Measurements from ENCODE around the gene CDC42EP1.

The CDC42EP1 gene

GRCh38 chr22:37568012-37568411, 7.7 kb downstream of the CDC42EP1 start:
- WGBS (ENCODE audit: insufficient coverage, insufficient read length), result no CpG with 5 or more reads among the region's 15 CpGs
- Histone ChIP-seq H3K4me1 (ENCODE audit: control insufficient read depth, insufficient read depth, low read length) (peaks cover 13% of the 10 kb centered on the region), H3K9me3 (ENCODE audit: control insufficient read depth, insufficient read depth, low read length) (no peaks in the 10 kb centered on the region), H3K27ac (ENCODE audit: low read length) (no peak overlapping the region), H3K27me3 (ENCODE audit: control insufficient read depth, insufficient read depth, low read length) (no peaks in the 10 kb centered on the region), H3K36me3 (ENCODE audit: control insufficient read depth, insufficient read depth, low read length) (no peaks in the 10 kb centered on the region), H3K4me3 (ENCODE audit: low read length) (no peak overlapping the region)
- no peak for DNase-seq (ENCODE audit: low read depth, low spot score)

DNA sequence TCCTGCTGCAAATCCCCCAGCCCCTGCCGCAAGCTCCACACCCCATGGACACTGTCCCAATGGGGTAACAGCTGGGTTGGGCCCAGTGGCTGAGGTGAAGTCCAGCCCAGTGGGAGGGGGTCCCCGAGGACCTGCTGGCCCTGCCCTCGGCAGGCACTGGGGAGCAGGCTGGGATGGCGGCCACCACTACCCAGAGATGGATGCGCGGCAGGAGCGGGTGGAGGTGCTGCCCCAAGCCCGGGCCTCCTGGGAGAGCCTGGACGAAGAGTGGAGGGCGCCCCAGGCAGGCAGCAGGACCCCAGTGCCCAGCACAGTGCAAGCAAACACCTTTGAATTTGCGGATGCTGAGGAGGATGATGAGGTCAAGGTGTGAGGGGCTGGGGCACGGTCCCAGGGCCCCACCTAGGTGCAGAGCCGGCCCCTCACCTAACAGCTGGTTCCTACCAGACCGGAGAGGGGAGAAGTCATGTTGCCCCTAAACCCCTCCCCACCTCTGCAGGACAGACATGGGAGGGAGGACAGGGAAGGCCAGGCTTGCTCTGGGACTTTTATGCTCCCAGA, 8.2 kb downstream of the CDC42EP1 start:
- no peak overlapping the region for H3K27ac ChIP-seq (ENCODE audit: low read length)
- no peaks in the 10 kb centered on the region for H3K36me3 ChIP-seq (ENCODE audit: control insufficient read depth, insufficient read depth, low read length)
- H3K4me1 ChIP-seq (ENCODE audit: control insufficient read depth, insufficient read depth, low read length), result peaks cover 13% of the 10 kb centered on the region
- WGBS (ENCODE audit: insufficient coverage, insufficient read length), result no CpG with 5 or more reads among the region's 14 CpGs
- no peak for DNase-seq (ENCODE audit: low read depth, low spot score)
- no peaks in the 10 kb centered on the region for H3K27me3 ChIP-seq (ENCODE audit: control insufficient read depth, insufficient read depth, low read length)
- H3K4me3 ChIP-seq (ENCODE audit: low read length), result no peak overlapping the region
- no peaks in the 10 kb centered on the region for H3K9me3 ChIP-seq (ENCODE audit: control insufficient read depth, insufficient read depth, low read length)

DNA sequence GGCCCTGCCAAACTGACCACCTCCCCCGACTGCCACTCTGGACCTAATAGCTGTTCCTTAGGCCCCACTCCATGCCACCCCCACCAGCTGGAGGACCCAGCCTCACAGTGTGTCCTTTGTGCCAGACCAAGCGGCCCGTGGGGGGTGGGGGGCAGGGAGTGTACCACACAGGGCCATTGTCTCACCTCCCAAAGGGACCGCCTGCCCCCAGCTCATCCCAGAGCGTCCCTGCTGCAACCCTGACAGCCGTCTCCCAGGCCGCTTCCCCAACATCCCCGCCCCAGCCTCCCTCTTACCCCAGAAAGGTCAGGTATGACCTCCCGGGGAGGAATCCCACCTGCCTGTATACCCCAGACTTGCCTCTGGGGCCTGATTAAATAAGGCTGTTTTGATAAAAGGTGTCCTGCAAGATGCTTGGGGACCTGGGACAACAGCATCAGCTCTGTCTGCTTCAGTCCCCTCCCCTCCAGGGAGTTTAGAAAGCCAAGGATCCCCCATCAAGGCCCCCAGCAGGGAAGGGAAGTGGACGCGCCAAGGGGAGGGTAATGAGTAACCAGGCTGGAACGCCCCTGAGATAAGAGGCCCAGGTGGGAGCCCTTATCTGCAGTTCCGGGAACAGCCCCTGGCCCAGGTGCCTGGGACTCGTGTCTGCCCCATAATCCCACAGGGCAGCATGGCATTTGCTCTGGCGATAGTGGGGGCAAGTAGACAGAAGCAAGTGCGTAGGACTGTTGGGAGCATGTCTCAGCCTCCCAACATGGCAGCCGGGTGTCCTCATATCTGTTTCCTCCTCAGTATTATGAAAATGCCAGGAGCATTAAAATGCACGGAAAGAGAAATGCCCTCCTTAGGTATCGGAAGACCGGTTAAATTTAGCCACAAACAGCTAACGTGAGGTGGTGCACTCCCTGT, 9.0 kb downstream of the CDC42EP1 start:
- Histone ChIP-seq H3K27ac (ENCODE audit: low read length) (no peak overlapping the region), H3K27me3 (ENCODE audit: control insufficient read depth, insufficient read depth, low read length) (no peaks in the 10 kb centered on the region), H3K36me3 (ENCODE audit: control insufficient read depth, insufficient read depth, low read length) (no peaks in the 10 kb centered on the region), H3K4me3 (ENCODE audit: low read length) (no peak overlapping the region), H3K9me3 (ENCODE audit: control insufficient read depth, insufficient read depth, low read length) (no peaks in the 10 kb centered on the region), H3K4me1 (ENCODE audit: control insufficient read depth, insufficient read depth, low read length) (peaks cover 11% of the 10 kb centered on the region)
- WGBS (ENCODE audit: insufficient coverage, insufficient read length), result no CpG with 5 or more reads among the region's 21 CpGs
- no peak for DNase-seq (ENCODE audit: low read depth, low spot score)

DNA sequence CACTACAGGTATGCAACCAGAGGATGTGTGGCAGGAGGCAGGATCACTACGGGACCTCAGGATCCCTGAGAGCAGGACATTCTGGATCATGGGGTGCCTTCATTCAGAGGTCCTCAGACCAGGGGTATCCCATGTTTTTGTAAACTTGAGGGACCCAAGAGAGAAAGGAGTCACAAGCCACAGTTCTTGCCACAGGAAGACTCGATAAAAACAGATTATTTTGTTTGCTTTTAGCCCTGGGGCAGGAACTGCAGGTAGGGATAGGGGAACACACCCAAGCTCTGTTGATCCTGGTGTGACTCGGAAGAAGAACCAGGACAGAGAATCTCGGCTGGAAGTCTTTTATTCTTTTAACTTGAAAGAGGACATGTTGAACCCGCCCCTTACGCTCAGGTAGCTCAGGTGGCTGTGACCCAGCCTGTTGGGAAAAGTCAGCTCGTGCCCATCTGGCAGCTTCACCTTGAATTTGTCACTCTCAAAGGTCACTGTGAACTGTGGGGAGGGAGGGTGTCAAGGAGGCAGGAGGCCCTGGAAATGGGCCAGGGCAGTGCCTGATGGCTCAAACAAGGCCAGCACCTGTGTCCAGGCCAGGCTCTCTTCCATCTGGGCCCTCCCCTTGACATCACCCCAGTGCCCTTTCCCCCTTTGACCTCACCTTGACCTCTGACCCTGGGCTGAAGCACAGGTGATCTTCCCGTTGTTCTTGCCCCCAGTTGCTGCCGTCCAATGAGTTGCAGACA, 9.8 kb downstream of the CDC42EP1 start:
- no CpG with 5 or more reads among the region's 9 CpGs for WGBS (ENCODE audit: insufficient coverage, insufficient read length)

GRCh38 chr22:37570661-37570976, 10.3 kb downstream of the CDC42EP1 start:
- peaks cover 11% of the 10 kb centered on the region for H3K4me1 ChIP-seq (ENCODE audit: control insufficient read depth, insufficient read depth, low read length)

More for the DNA sequence above, 9.8 kb downstream of the CDC42EP1 start:
- Histone ChIP-seq H3K9me3 (ENCODE audit: control insufficient read depth, insufficient read depth, low read length) (no peaks in the 10 kb centered on the region), H3K27me3 (ENCODE audit: control insufficient read depth, insufficient read depth, low read length) (no peaks in the 10 kb centered on the region), H3K36me3 (ENCODE audit: control insufficient read depth, insufficient read depth, low read length) (no peaks in the 10 kb centered on the region), H3K4me3 (ENCODE audit: low read length) (no peak overlapping the region), H3K4me1 (ENCODE audit: control insufficient read depth, insufficient read depth, low read length) (peaks cover 11% of the 10 kb centered on the region), H3K27ac (ENCODE audit: low read length) (no peak overlapping the region)
- DNase-seq (ENCODE audit: low read depth, low spot score), result no peak

DNA sequence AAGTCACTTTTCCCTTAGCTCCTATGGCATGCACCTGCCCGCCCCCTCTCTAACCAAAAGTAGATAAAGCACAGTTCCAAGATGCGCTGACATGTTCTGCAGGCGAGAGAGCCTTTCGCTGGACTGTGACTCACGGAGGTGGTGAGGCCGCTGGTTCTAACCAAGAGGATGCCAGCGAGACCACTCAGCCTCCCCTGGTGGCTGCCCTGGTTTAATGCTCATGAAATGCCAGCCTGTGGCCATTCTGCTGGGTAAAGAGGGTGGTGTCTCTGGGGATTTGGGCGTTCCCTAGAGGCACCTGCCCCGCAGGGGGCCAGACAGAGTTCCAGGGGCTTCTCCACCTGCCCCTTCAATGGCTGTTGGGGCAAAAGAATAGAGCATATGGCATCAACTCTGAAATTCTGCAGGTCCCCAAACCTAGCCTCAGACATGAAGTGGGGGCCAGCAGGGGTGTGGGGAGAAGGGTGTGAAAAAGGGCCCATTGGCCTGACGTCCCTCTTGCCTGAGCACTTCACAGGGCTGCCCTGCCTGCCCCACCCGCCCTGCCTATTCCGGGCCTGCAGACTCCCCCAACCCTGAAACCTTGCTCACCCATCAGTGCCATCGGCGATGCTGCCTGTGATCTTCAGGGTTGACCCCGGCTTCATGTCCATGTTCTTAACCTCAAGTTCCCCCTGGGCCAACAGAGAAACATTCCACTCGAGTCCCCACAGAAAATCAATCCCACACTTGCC, 11.1 kb downstream of the CDC42EP1 start:
- H3K27ac ChIP-seq (ENCODE audit: low read length), result no peak overlapping the region
- H3K4me3 ChIP-seq (ENCODE audit: low read length), result no peak overlapping the region
- no peaks in the 10 kb centered on the region for H3K9me3 ChIP-seq (ENCODE audit: control insufficient read depth, insufficient read depth, low read length)
- WGBS (ENCODE audit: insufficient coverage, insufficient read length), result no CpG with 5 or more reads among the region's 16 CpGs
- H3K4me1 ChIP-seq (ENCODE audit: control insufficient read depth, insufficient read depth, low read length), result peaks cover 11% of the 10 kb centered on the region
- no peaks in the 10 kb centered on the region for H3K27me3 ChIP-seq (ENCODE audit: control insufficient read depth, insufficient read depth, low read length)
- no peaks in the 10 kb centered on the region for H3K36me3 ChIP-seq (ENCODE audit: control insufficient read depth, insufficient read depth, low read length)
- no peak for DNase-seq (ENCODE audit: low read depth, low spot score)

More at GRCh38 chr22:37570661-37570976, 10.3 kb downstream of the CDC42EP1 start:
- Histone ChIP-seq H3K27me3 (ENCODE audit: control insufficient read depth, insufficient read depth, low read length) (no peaks in the 10 kb centered on the region), H3K9me3 (ENCODE audit: control insufficient read depth, insufficient read depth, low read length) (no peaks in the 10 kb centered on the region), H3K4me3 (ENCODE audit: low read length) (no peak overlapping the region), H3K27ac (ENCODE audit: low read length) (no peak overlapping the region), H3K36me3 (ENCODE audit: control insufficient read depth, insufficient read depth, low read length) (no peaks in the 10 kb centered on the region)
- no CpG with 5 or more reads among the region's 4 CpGs for WGBS (ENCODE audit: insufficient coverage, insufficient read length)
- DNase-seq (ENCODE audit: low read depth, low spot score), result no peak

DNA sequence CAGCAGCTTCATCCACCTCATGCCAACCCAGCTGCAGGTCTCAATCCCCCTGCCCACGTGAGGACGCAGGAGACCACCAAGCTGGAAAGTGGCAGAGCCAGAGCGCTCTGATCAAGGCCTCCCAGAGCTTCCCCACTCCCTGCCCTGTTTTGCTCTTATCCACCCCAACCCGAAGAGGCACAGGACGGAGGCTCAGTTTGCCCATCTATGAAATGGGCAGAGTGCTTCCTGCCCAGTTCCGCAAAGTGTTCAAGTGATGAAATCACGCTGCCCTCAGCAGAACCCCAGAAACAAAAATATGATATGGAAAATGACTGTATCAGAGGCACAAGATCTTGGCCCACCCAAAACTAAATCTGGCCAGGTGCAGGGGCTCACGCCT, 11.7 kb downstream of the CDC42EP1 start:
- peaks cover 11% of the 10 kb centered on the region for H3K4me1 ChIP-seq (ENCODE audit: control insufficient read depth, insufficient read depth, low read length)
- no peak overlapping the region for H3K27ac ChIP-seq (ENCODE audit: low read length)
- H3K9me3 ChIP-seq (ENCODE audit: control insufficient read depth, insufficient read depth, low read length), result no peaks in the 10 kb centered on the region
- H3K36me3 ChIP-seq (ENCODE audit: control insufficient read depth, insufficient read depth, low read length), result no peaks in the 10 kb centered on the region
- no peak overlapping the region for H3K4me3 ChIP-seq (ENCODE audit: low read length)
- WGBS (ENCODE audit: insufficient coverage, insufficient read length), result no CpG with 5 or more reads among the region's 8 CpGs
- DNase-seq (ENCODE audit: low read depth, low spot score), result no peak
- no peaks in the 10 kb centered on the region for H3K27me3 ChIP-seq (ENCODE audit: control insufficient read depth, insufficient read depth, low read length)

DNA sequence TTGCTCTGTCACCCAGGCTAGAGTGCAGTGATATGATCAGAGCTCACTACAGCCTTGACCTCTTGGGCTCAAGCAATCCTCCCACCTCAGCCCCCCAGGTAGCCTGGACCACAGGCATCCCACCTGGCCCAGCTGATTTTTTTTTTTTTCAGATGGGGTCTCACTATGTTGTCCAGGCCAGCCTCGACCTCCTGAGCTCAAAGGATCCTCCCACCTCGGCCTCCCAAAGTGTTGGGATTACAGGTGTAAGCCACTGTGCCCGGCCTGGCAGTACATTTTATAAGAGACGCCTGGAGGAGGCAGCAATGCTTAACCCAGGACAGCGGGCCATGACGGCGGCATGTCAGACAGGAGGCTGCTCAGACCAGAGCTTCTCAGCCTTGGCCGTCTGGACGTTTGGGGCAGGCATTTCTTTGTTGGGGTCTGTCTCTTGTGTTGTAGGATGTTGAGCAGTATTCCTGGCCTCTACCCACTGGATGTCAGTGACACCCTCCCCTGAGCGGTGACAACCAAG, 15.3 kb downstream of the CDC42EP1 start:
- no peaks in the 10 kb centered on the region for H3K36me3 ChIP-seq (ENCODE audit: control insufficient read depth, insufficient read depth, low read length)
- no peak overlapping the region for H3K4me3 ChIP-seq (ENCODE audit: low read length)
- H3K27ac ChIP-seq (ENCODE audit: low read length), result no peak overlapping the region
- WGBS (ENCODE audit: insufficient coverage, insufficient read length), result no CpG with 5 or more reads among the region's 10 CpGs
- H3K27me3 ChIP-seq (ENCODE audit: control insufficient read depth, insufficient read depth, low read length), result no peaks in the 10 kb centered on the region
- H3K4me1 ChIP-seq (ENCODE audit: control insufficient read depth, insufficient read depth, low read length), result peaks cover under 1% of the 10 kb centered on the region; the same call in 1 of the 2 replicates
- no peak for DNase-seq (ENCODE audit: low read depth, low spot score)
- H3K9me3 ChIP-seq (ENCODE audit: control insufficient read depth, insufficient read depth, low read length), result no peaks in the 10 kb centered on the region

GRCh38 chr22:37578002-37578401, 17.7 kb downstream of the CDC42EP1 start:
- no peak overlapping the region for H3K4me3 ChIP-seq (ENCODE audit: low read length)
- WGBS (ENCODE audit: insufficient coverage, insufficient read length), result no CpG with 5 or more reads among the region's 5 CpGs
- no peaks in the 10 kb centered on the region for H3K36me3 ChIP-seq (ENCODE audit: control insufficient read depth, insufficient read depth, low read length)
- no peak for DNase-seq (ENCODE audit: low read depth, low spot score)
- no peaks in the 10 kb centered on the region for H3K4me1 ChIP-seq (ENCODE audit: control insufficient read depth, insufficient read depth, low read length)
- no peaks in the 10 kb centered on the region for H3K27me3 ChIP-seq (ENCODE audit: control insufficient read depth, insufficient read depth, low read length)
- H3K9me3 ChIP-seq (ENCODE audit: control insufficient read depth, insufficient read depth, low read length), result no peaks in the 10 kb centered on the region
- no peak overlapping the region for H3K27ac ChIP-seq (ENCODE audit: low read length)

GRCh38 chr22:37581504-37581903, 21.2 kb downstream of the CDC42EP1 start:
- H3K4me1 ChIP-seq (ENCODE audit: control insufficient read depth, insufficient read depth, low read length), result no peaks in the 10 kb centered on the region
- DNase-seq (ENCODE audit: low read depth, low spot score), result no peak
- no peaks in the 10 kb centered on the region for H3K9me3 ChIP-seq (ENCODE audit: control insufficient read depth, insufficient read depth, low read length)
- no peaks in the 10 kb centered on the region for H3K36me3 ChIP-seq (ENCODE audit: control insufficient read depth, insufficient read depth, low read length)
- no peak overlapping the region for H3K4me3 ChIP-seq (ENCODE audit: low read length)
- H3K27me3 ChIP-seq (ENCODE audit: control insufficient read depth, insufficient read depth, low read length), result no peaks in the 10 kb centered on the region
- WGBS (ENCODE audit: insufficient coverage, insufficient read length), result no CpG with 5 or more reads among the region's 9 CpGs
- no peak overlapping the region for H3K27ac ChIP-seq (ENCODE audit: low read length)
